ENCODE data around the gene CTDSPL.

CTDSPL gene

DNA sequence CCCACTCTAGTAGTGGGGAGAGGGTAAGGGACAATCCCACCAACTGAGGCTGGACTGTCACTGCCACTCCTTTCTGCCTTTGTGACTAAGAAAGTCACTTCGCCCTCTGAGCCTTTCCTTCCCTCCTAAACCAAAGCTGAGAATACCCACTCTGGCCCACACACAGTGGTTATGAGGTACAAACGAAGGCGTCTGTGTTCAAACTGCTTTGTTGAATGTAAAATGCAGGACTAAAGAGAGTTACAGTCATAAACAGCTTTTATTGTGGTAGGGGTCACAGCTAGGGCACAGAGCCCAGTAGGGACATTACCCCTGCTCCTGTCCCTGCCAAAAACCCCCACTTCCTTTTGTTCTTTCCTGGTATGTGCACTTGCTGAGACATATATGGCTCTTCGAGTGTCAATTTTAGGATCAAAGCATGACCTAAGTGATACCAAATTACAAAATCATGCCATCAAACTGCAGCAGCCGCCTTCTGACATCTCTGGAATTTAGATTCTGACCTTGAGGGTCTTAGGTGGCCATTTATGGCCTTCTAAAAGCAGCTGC is 45.1 kb downstream of the CTDSPL start:
- H3K9me3 ChIP-seq (ENCODE audit: severe bottlenecking), result no peaks in the 10 kb centered on the region
- no peaks in the 10 kb centered on the region for H3K27me3 ChIP-seq (ENCODE audit: insufficient read depth, poor library complexity, severe bottlenecking)
- H3K4me3 ChIP-seq (ENCODE audit: severe bottlenecking), result no peak overlapping the region
- no peak for ATAC-seq (ENCODE audit: low read depth)
- H3K27ac ChIP-seq (ENCODE audit: poor library complexity, severe bottlenecking), result no peak overlapping the region
- TF ChIP-seq, protein P1, sequence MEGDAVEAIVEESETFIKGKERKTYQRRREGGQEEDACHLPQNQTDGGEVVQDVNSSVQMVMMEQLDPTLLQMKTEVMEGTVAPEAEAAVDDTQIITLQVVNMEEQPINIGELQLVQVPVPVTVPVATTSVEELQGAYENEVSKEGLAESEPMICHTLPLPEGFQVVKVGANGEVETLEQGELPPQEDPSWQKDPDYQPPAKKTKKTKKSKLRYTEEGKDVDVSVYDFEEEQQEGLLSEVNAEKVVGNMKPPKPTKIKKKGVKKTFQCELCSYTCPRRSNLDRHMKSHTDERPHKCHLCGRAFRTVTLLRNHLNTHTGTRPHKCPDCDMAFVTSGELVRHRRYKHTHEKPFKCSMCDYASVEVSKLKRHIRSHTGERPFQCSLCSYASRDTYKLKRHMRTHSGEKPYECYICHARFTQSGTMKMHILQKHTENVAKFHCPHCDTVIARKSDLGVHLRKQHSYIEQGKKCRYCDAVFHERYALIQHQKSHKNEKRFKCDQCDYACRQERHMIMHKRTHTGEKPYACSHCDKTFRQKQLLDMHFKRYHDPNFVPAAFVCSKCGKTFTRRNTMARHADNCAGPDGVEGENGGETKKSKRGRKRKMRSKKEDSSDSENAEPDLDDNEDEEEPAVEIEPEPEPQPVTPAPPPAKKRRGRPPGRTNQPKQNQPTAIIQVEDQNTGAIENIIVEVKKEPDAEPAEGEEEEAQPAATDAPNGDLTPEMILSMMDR (IDR thresholded peaks at IDR 0.05; ENCODE audit: poor library complexity, severe bottlenecking), result no peak
- DNase-seq (ENCODE audit: low spot score), result no peak
- H3K4me1 ChIP-seq (ENCODE audit: insufficient read depth, poor library complexity, severe bottlenecking), result no peaks in the 10 kb centered on the region
- H3K36me3 ChIP-seq (ENCODE audit: low read depth), result no peaks in the 10 kb centered on the region

DNA sequence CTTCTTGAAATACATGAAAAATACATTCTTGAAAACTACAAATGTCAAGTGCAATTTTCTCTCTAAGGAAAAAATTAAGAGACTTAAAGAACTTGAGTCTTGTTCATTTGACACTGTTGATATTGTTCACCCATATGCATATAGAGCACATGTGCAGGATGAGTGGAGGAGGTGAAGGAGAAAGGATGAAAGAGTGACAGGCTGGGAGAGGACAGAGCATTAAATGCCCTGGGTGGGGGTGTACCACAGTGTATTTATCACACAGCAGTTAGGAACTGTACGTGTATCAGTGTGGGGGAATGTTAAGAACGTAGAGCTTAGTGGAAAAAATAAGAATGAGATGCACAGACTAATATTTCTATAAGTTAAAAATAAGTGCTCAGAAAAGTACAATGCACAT is 45.7 kb downstream of the CTDSPL start:
- ATAC-seq (ENCODE audit: low read depth), result no peak
- Histone ChIP-seq H3K9me3 (ENCODE audit: severe bottlenecking) (no peaks in the 10 kb centered on the region), H3K27ac (ENCODE audit: poor library complexity, severe bottlenecking) (no peak overlapping the region), H3K36me3 (ENCODE audit: low read depth) (no peaks in the 10 kb centered on the region), H3K27me3 (ENCODE audit: insufficient read depth, poor library complexity, severe bottlenecking) (no peaks in the 10 kb centered on the region), H3K4me1 (ENCODE audit: insufficient read depth, poor library complexity, severe bottlenecking) (no peaks in the 10 kb centered on the region), H3K4me3 (ENCODE audit: severe bottlenecking) (no peak overlapping the region)
- TF ChIP-seq, protein P1 (IDR thresholded peaks at IDR 0.05; ENCODE audit: poor library complexity, severe bottlenecking), result no peak
- DNase-seq (ENCODE audit: low spot score), result no peak

DNA sequence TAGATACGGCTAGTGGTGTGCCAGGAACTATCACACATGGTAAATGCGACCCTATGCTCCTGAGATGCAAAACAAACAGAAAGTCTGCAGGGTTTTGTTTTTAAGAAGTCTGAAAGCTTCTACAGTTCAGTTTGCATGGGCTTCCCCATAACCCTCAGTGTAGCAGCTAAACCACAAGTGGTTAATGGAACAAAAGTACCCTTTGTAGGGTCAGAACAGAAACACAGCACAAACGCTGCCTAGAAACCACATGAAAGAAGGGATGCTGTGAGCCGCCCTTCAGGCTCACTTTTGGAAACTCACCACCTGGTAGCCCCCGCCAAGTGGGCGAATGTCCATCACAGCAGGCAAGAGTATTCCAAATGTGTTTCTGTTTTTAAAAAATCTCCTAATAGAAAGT is 46.2 kb downstream of the CTDSPL start:
- H3K36me3 ChIP-seq (ENCODE audit: low read depth), result no peaks in the 10 kb centered on the region
- no peaks in the 10 kb centered on the region for H3K4me1 ChIP-seq (ENCODE audit: insufficient read depth, poor library complexity, severe bottlenecking)
- H3K9me3 ChIP-seq (ENCODE audit: severe bottlenecking), result no peaks in the 10 kb centered on the region
- no peak for ATAC-seq (ENCODE audit: low read depth)
- TF ChIP-seq, protein P1 (IDR thresholded peaks at IDR 0.05; ENCODE audit: poor library complexity, severe bottlenecking), result no peak
- no peak overlapping the region for H3K27ac ChIP-seq (ENCODE audit: poor library complexity, severe bottlenecking)
- DNase-seq (ENCODE audit: low spot score), result no peak
- H3K4me3 ChIP-seq (ENCODE audit: severe bottlenecking), result no peak overlapping the region
- no peaks in the 10 kb centered on the region for H3K27me3 ChIP-seq (ENCODE audit: insufficient read depth, poor library complexity, severe bottlenecking)

DNA sequence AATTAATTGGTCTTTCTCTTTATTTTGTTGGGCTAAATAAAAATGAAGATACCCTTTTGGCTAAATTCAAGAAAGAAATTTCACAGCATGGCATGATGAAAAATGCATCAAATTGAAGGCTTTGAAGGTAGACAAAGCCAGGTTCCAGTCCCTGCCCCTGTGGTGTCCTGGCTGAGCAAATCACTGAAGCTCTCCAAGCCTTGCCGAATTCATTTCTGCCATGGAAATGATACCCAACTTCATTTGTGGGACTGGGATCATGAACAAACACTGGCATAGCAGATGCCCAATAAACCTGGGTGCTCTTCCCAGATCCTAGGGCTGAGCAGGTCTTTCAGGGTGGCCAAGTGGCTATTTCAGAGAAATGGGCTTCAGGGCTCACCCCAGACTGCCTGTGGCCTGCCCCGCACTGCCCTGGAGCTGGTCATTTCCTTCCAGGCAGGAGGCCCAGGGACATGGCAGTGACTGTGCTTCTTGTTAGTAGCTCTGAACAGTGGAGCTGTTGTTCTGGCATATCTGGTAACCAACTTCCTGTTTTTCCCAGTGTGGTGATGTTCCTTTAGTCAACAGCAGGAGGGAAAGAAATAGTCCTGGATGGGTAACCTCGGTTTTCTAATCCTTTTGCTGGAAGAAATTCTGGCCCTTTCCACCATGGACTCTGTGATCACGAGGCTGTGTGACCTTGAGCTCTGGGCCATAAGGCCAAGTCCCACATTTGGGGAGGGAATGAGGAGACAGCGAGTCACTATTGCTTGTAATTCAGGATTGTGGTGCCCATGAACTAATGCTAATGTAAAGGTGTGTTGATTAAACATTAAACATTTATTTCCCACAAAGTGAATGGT is 47.6 kb downstream of the CTDSPL start:
- DNase-seq (ENCODE audit: low spot score) (no peak), ATAC-seq (ENCODE audit: low read depth) (no peak)
- Histone ChIP-seq H3K4me1 (ENCODE audit: insufficient read depth, poor library complexity, severe bottlenecking) (no peaks in the 10 kb centered on the region), H3K9me3 (ENCODE audit: severe bottlenecking) (no peaks in the 10 kb centered on the region), H3K27me3 (ENCODE audit: insufficient read depth, poor library complexity, severe bottlenecking) (no peaks in the 10 kb centered on the region), H3K4me3 (ENCODE audit: severe bottlenecking) (no peak overlapping the region), H3K36me3 (ENCODE audit: low read depth) (no peaks in the 10 kb centered on the region), H3K27ac (ENCODE audit: poor library complexity, severe bottlenecking) (no peak overlapping the region)
- TF ChIP-seq, protein P1 (IDR thresholded peaks at IDR 0.05; ENCODE audit: poor library complexity, severe bottlenecking), result no peak
